Hematopoietic multipotent progenitor cell treated with erythropoietin and hydrocortisone succinate and interleukin-3 and kit ligand, for 4 days (in vitro differentiated cells): ENCODE measurements around the gene ZNF48.
A peak's percentile ranks its signal among the peaks of the same experiment; 100 is the strongest.

ENCODE experiments used
- DNase-seq: peaks from one replicate; pipeline ENCODE4 v3.0.0-alpha.2; 2015

ZNF48 gene

GRCh38 chr16:30358990-30359870, 36.0 kb upstream of the ZNF48 start:
- no peak for DNase-seq

GRCh38 chr16:30359871-30360170, 35.4 kb upstream of the ZNF48 start:
- DNase-seq, result no peak

GRCh38 chr16:30361180-30361579, 34.0 kb upstream of the ZNF48 start:
- no peak for DNase-seq

- DNase-seq, result no peak
These were observed 30.0 kb upstream of the ZNF48 start for GRCh38 chr16:30365200-30365599.

- DNase-seq, result no peak
These were observed 28.7 kb upstream of the ZNF48 start for GRCh38 chr16:30366511-30366910.

- DNase-seq, result no peak
These were observed 27.7 kb upstream of the ZNF48 start for GRCh38 chr16:30367349-30368009.

- DNase-seq, result peak; percentile 55
These were observed 27.0 kb upstream of the ZNF48 start for GRCh38 chr16:30368122-30368791.

- DNase-seq, result no peak
These were observed 26.5 kb upstream of the ZNF48 start for GRCh38 chr16:30368792-30369090.

GRCh38 chr16:30369091-30369937, 25.9 kb upstream of the ZNF48 start:
- DNase-seq, result peak; percentile 37

- DNase-seq, result no peak
These were observed 25.2 kb upstream of the ZNF48 start for GRCh38 chr16:30369938-30370455.

GRCh38 chr16:30370456-30371247, 24.6 kb upstream of the ZNF48 start, which contains the start of gene TBC1D10B:
TBC1D10B (minus strand) TSS chr16:30370494; CDS start chr16:30370183, 311 bp downstream.
- DNase-seq, result peak; percentile 100

- no peak for DNase-seq
These were observed 23.9 kb upstream of the ZNF48 start for GRCh38 chr16:30371248-30371816.

- DNase-seq, result no peak
These were observed 23.0 kb upstream of the ZNF48 start for GRCh38 chr16:30372038-30372712.

GRCh38 chr16:30372725-30373124, 22.5 kb upstream of the ZNF48 start:
- no peak for DNase-seq

- DNase-seq, result no peak
These were observed 20.7 kb upstream of the ZNF48 start, which contains the start of gene MYL11 for GRCh38 chr16:30374538-30374937. MYL11 (plus strand) TSS chr16:30374802; CDS start chr16:30374858, 56 bp downstream.

- DNase-seq, result no peak
These were observed 19.4 kb upstream of the ZNF48 start for GRCh38 chr16:30375864-30376263.

GRCh38 chr16:30376461-30376902, 18.7 kb upstream of the ZNF48 start:
- no peak for DNase-seq

- DNase-seq, result peak; percentile 82
These were observed 18.0 kb upstream of the ZNF48 start for GRCh38 chr16:30377050-30377811.

GRCh38 chr16:30377812-30378235, 17.4 kb upstream of the ZNF48 start:
- DNase-seq, result peak; percentile 96
